ENCODE results near the gene RPS14.

RPS14 gene

GRCh38 chr5:150412319-150413175 is 37.0 kb downstream of the RPS14 start, which contains the start of gene CD74:
TSS of gene CD74 (minus strand) at chr5:150412910. CDS start at chr5:150412749, 161 bp downstream.
- peak; percentile 79 for DNase-seq

- DNase-seq = no peak
These were observed 38.1 kb downstream of the RPS14 start for GRCh38 chr5:150411245-150411979.

GRCh38 chr5:150410524-150411244 is 38.9 kb downstream of the RPS14 start:
- DNase-seq = no peak

- DNase-seq = no peak
These were observed 39.7 kb downstream of the RPS14 start for GRCh38 chr5:150409638-150410523.

- no peak for DNase-seq
These were observed 41.2 kb downstream of the RPS14 start for GRCh38 chr5:150408231-150408943.

GRCh38 chr5:150407096-150407720 is 42.3 kb downstream of the RPS14 start:
- no peak for DNase-seq

GRCh38 chr5:150406723-150407095 is 42.8 kb downstream of the RPS14 start:
- no peak for DNase-seq

GRCh38 chr5:150406103-150406722 is 43.3 kb downstream of the RPS14 start:
- no peak for DNase-seq

- DNase-seq = no peak
These were observed 44.4 kb downstream of the RPS14 start for GRCh38 chr5:150404941-150405816.

GRCh38 chr5:150404535-150404934 is 45.0 kb downstream of the RPS14 start:
- DNase-seq = no peak

- DNase-seq = no peak
These were observed 45.4 kb downstream of the RPS14 start for GRCh38 chr5:150404121-150404520.

- DNase-seq = no peak
These were observed 46.6 kb downstream of the RPS14 start for GRCh38 chr5:150402901-150403342.

- DNase-seq = no peak
These were observed 47.2 kb downstream of the RPS14 start for GRCh38 chr5:150402229-150402773.

- DNase-seq = no peak
These were observed 47.9 kb downstream of the RPS14 start for GRCh38 chr5:150401376-150402228.

- DNase-seq = no peak
These were observed 48.5 kb downstream of the RPS14 start for GRCh38 chr5:150401076-150401375.

GRCh38 chr5:150400316-150401075 is 49.0 kb downstream of the RPS14 start:
- DNase-seq = no peak

GRCh38 chr5:150399524-150400211 is 49.9 kb downstream of the RPS14 start:
- DNase-seq = no peak

Measured in NK-92 treated with Interleukin-12 subunit alpha and Interleukin-12 subunit beta, amount 100 ng/mL, for 24 hours (cell line).